Measurements from ENCODE around the gene GSK3A. TPM values are rescaled to one million over a fixed set of nuclear protein-coding genes. Genes with fewer than 3 reads are reported as not detected.
A peak's percentile ranks its signal among the peaks of the same experiment; 100 is the strongest.

Gene GSK3A
- total RNA-seq, 4 donors from 2014 or later: 24.7 to 34.5 (median 28.3) TPM

DNA sequence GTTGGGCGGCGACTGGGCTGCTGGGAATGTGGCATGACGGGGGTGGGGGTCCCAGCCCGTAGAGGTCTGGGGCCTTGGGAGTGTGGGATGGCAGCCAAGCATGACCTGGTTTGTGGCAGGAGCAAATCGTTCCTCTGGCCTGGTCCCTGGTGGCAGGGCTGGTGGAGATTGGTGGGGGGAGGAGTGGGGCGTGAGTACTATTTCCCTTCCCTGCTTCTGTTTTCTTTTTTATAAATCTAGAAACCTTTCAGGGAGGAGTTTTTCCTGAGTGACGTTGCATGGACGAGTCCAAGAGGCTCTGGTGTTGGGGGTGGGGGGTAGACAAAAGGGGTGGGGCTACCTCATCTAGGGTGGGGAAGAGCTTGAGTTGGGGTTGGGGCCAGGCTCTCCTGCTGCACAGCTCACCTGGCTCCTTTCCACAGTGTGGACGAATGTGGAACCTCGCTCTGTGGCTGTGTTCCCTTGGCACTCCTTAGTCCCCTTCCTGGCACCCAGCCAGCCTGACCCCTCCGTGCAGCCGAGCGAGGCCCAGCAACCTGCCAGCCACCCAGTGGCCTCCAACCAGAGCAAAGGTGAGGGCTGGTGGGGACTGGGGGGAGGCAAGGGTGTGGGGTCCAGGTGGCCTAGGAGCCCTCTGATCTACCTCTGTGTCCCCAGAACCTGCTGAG is 44.1 kb upstream of the GSK3A start:
- Histone ChIP-seq H3K36me3 (peaks cover 0 to 47% (median 26%) of the 10 kb centered on the region in 3 donors), H3K4me1 (peaks cover 3 to 46% (median 40%) of the 10 kb centered on the region in 4 donors), H3K27ac (peak overlapping the region; percentile 72 to 96 (median 92)), H3K4me3 (peak overlapping the region in 1 of 4 donors; percentile 72), H3K27me3 (no peaks in the 10 kb centered on the region), H3K9me3 (no peaks in the 10 kb centered on the region)
- no peak for DNase-seq (ENCODE audit: low spot score in 2 of 2)
- TF ChIP-seq CTCF (IDR thresholded peaks at IDR 0.05) (no peak), EP300 (IDR thresholded peaks at IDR 0.05) (no peak), POLR2A (IDR thresholded peaks at IDR 0.05) (peak in 1 of 2 donors; percentile 17)
- 15 to 20% methylated on average over 10 to 13 of the region's 13 CpGs for WGBS, 2 donors

GRCh38 chr19:42285988-42286348 is 43.6 kb upstream of the GSK3A start:
- no peaks in the 10 kb centered on the region for H3K9me3 ChIP-seq
- H3K27ac ChIP-seq: peak overlapping the region; percentile 72 to 96 (median 92)
- DNase-seq (ENCODE audit: low spot score in 2 of 2): no peak
- 17 to 20% methylated on average over 6 of the region's 6 CpGs for WGBS, 2 donors
- H3K4me3 ChIP-seq: peak overlapping the region in 1 of 4 donors; percentile 72
- TF ChIP-seq POLR2A (IDR thresholded peaks at IDR 0.05): no peak
- no peak for TF ChIP-seq CTCF (IDR thresholded peaks at IDR 0.05)
- no peak for TF ChIP-seq EP300 (IDR thresholded peaks at IDR 0.05)
- peaks cover 3 to 51% (median 46%) of the 10 kb centered on the region in 4 donors for H3K4me1 ChIP-seq
- H3K27me3 ChIP-seq: no peaks in the 10 kb centered on the region
- peaks cover 0 to 42% (median 21%) of the 10 kb centered on the region in 3 donors for H3K36me3 ChIP-seq

DNA sequence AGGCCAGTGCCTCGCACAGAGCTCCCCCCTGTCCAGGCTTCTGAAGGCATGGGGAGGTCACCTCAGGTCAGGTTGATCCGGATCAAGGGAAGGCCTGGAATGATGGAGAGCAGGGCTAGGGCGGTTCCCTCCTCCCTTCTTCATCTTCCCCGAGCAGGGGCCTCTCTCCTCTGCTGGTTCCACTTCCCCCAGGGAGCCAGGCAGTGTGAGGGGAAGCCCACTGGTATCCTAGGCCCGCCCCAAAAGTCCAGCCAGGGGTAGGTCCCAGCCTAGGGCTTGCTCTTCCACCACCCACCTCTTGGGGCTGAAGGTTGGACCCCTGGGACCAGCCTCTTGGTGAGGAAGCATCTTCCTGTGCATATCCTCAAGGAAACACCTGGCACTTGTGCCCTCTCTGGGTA is 43.1 kb upstream of the GSK3A start:
- peaks cover 0 to 38% (median 17%) of the 10 kb centered on the region in 3 donors for H3K36me3 ChIP-seq
- peak overlapping the region in 3 of 4 donors; percentile 45 to 74 (median 72) for H3K4me3 ChIP-seq
- H3K27ac ChIP-seq: peak overlapping the region; percentile 72 to 96 (median 92)
- no peaks in the 10 kb centered on the region for H3K9me3 ChIP-seq
- no peak for DNase-seq (ENCODE audit: low spot score in 2 of 2)
- peaks cover 3 to 55% (median 48%) of the 10 kb centered on the region in 4 donors for H3K4me1 ChIP-seq
- no peaks in the 10 kb centered on the region for H3K27me3 ChIP-seq
- TF ChIP-seq EP300 (IDR thresholded peaks at IDR 0.05) (no peak), CTCF (IDR thresholded peaks at IDR 0.05) (no peak), POLR2A (IDR thresholded peaks at IDR 0.05) (no peak)
- WGBS, 2 donors: 13 to 22% methylated on average over 5 of the region's 5 CpGs

DNA sequence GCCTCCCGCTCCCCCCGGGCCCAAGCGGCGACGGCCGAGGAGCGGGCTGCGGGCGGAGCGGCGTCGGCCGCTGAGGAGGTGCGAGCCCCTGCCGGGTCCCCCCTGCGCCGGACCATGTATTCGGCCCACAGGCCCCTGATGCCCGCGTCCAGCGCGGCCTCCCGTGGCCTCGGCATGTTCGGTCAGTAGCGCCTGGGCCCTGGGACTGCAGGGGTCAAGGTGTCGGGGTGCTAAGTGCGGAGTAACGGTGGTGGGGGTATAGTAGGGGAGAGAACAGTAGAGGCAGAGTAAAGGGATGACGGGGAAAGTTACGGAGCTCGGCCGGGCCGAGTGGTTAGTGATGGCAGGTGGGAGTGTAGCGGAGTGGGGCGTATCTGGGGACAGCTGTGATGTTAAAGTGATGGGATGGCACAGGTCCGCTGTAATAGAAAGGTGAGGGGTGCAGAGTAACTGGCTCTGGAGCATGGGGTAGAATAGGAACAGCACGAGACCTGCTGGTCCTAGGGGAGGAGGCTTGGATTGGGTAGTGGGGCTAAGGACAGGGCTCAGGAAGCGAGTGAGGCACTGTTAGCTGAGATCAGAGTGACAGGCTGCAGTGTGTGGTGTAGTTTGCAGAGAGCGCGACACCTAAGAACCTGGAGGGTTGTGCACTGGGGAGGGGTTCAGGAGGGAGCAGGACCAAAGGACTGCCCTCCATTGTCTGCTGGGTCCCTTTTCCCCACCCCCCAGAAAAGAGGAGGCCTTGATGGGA is 42.4 kb upstream of the GSK3A start:
- peaks cover 0 to 30% (median 13%) of the 10 kb centered on the region in 3 donors for H3K36me3 ChIP-seq
- H3K9me3 ChIP-seq: no peaks in the 10 kb centered on the region
- no peaks in the 10 kb centered on the region for H3K27me3 ChIP-seq
- H3K4me1 ChIP-seq: peaks cover 3 to 56% (median 48%) of the 10 kb centered on the region in 4 donors
- H3K4me3 ChIP-seq: peak overlapping the region; percentile 45 to 74 (median 64)
- WGBS, 2 donors: 2 to 4% methylated on average over 30 to 39 of the region's 41 CpGs
- no peak for TF ChIP-seq POLR2A (IDR thresholded peaks at IDR 0.05)
- TF ChIP-seq CTCF (IDR thresholded peaks at IDR 0.05): no peak
- TF ChIP-seq EP300 (IDR thresholded peaks at IDR 0.05): no peak
- DNase-seq (ENCODE audit: low spot score in 2 of 2): no peak
- H3K27ac ChIP-seq: peak overlapping the region; percentile 72 to 96 (median 92)
